Loucy (cell line): ENCODE results near the gene ABCF2.
A peak's percentile ranks its signal among the peaks of the same experiment; 100 is the strongest.

Experiments
- H2AFZ ChIP-seq: fragments of 200-600 bp; sonication (generic); 2 replicates; pipeline ENCODE4 v1.6.0; 2016; ENCODE audit warnings: antibody characterized with exemption, mild to moderate bottlenecking, low read length, moderate library complexity
- H3F3A ChIP-seq: fragments of 200-600 bp; 2 replicates; pipeline ENCODE4 v1.6.0; 2016; ENCODE audit warnings: antibody characterized with exemption, low read depth, mild to moderate bottlenecking
- H3K27me3 ChIP-seq: fragments of 200-600 bp; sonication (generic); 2 replicates; pipeline ENCODE4 v1.6.1; 2014; ENCODE audit warnings: low read length, mild to moderate bottlenecking; ENCODE audit not compliant: insufficient read depth, poor library complexity, severe bottlenecking
- H3K36me3 ChIP-seq: fragments of 200-600 bp; sonication (generic); 2 replicates; pipeline ENCODE4 v1.6.1; 2016; ENCODE audit warnings: low read length; ENCODE audit not compliant: insufficient read depth
- H3K4me1 ChIP-seq: fragments of 200-600 bp; sonication (generic); 2 replicates; pipeline ENCODE4 v1.5.1; 2014; ENCODE audit warnings: low read length, mild to moderate bottlenecking; ENCODE audit not compliant: insufficient read depth, poor library complexity, severe bottlenecking
- H3K4me2 ChIP-seq: fragments of 200-600 bp; sonication (generic); 2 replicates; pipeline ENCODE4 v1.6.0; 2014; ENCODE audit warnings: antibody characterized with exemption, low read length, low read depth, mild to moderate bottlenecking; ENCODE audit not compliant: poor library complexity, severe bottlenecking
- H3K4me3 ChIP-seq: fragments of 200-600 bp; sonication (generic); 2 replicates; pipeline ENCODE4 v1.5.1; 2014; ENCODE audit warnings: low read length, mild to moderate bottlenecking, mixed read lengths; ENCODE audit not compliant: poor library complexity, severe bottlenecking
- H3K79me2 ChIP-seq: fragments of 200-600 bp; sonication (generic); 2 replicates; pipeline ENCODE4 v1.6.1; 2014; ENCODE audit warnings: low read length; ENCODE audit not compliant: insufficient read depth
- H3K9ac ChIP-seq: fragments of 200-600 bp; sonication (generic); 2 replicates; pipeline ENCODE4 v1.6.0; 2014; ENCODE audit warnings: mild to moderate bottlenecking, low read depth, low read length, moderate library complexity; ENCODE audit not compliant: poor library complexity, severe bottlenecking
- H3K9me2 ChIP-seq: fragments of 200-600 bp; sonication (generic); replicated peaks from 2 replicates; pipeline ENCODE4 v1.6.1; 2016; ENCODE audit warnings: low read depth, low read length, mixed read lengths
- H3K9me3 ChIP-seq: fragments of 200-600 bp; sonication (generic); 2 replicates; pipeline ENCODE4 v1.6.1; 2014; ENCODE audit warnings: mild to moderate bottlenecking, antibody characterized with exemption, low read length, low read depth; ENCODE audit not compliant: insufficient read depth
- H4K20me1 ChIP-seq: fragments of 200-600 bp; sonication (generic); 2 replicates; pipeline ENCODE4 v1.6.0; 2014; ENCODE audit warnings: antibody characterized with exemption, low read length, mild to moderate bottlenecking; ENCODE audit not compliant: insufficient read depth, poor library complexity, severe bottlenecking
- CTCF ChIP-seq: fragments of 200-600 bp; sonication (generic); conservative IDR thresholded peaks from 2 replicates; pipeline ENCODE4 v1.5.1; 2014; ENCODE audit warnings: mild to moderate bottlenecking, antibody characterized with exemption, low read length
- EZH2phosphoT487 ChIP-seq: fragments of 200-600 bp; IDR thresholded peaks from 2 replicates; pipeline ENCODE4 v1.6.1; 2018; ENCODE audit warnings: antibody characterized with exemption, mild to moderate bottlenecking, moderate library complexity, borderline replicate concordance

ABCF2 gene

GRCh38 chr7:151251689-151252560 lies 24.9 kb upstream of the ABCF2 start:
- Histone ChIP-seq H4K20me1 (no peaks in the 10 kb centered on the region), H3K79me2 (no peaks in the 10 kb centered on the region), H3K4me3 (peak overlapping the region; percentile 60), H3K4me1 (peaks cover 11% of the 10 kb centered on the region), H3F3A (no peaks in the 10 kb centered on the region), H3K9me3 (no peaks in the 10 kb centered on the region), H3K4me2 (peak overlapping the region; percentile 68), H2AFZ (peak overlapping the region; percentile 86), H3K36me3 (no peaks in the 10 kb centered on the region), H3K9ac (peak overlapping the region; percentile 48), H3K9me2 (no peaks in the 10 kb centered on the region), H3K27me3 (no peaks in the 10 kb centered on the region)
- no peak for TF ChIP-seq EZH2phosphoT487
- TF ChIP-seq CTCF: no peak

GRCh38 chr7:151251328-151251688 lies 24.3 kb upstream of the ABCF2 start:
- Histone ChIP-seq H3K9me2 (no peaks in the 10 kb centered on the region), H2AFZ (peak overlapping the region; percentile 50), H3K9ac (peak overlapping the region; percentile 48), H3K9me3 (no peaks in the 10 kb centered on the region), H3F3A (no peaks in the 10 kb centered on the region), H3K36me3 (no peaks in the 10 kb centered on the region), H3K4me2 (peak overlapping the region; percentile 59), H3K4me3 (peak overlapping the region; percentile 60), H4K20me1 (no peaks in the 10 kb centered on the region), H3K27me3 (no peaks in the 10 kb centered on the region), H3K79me2 (no peaks in the 10 kb centered on the region), H3K4me1 (peaks cover 11% of the 10 kb centered on the region)
- TF ChIP-seq EZH2phosphoT487 (no peak), CTCF (no peak)

- Histone ChIP-seq H3K4me1 (peaks cover 11% of the 10 kb centered on the region), H3K4me3 (no peak overlapping the region), H3K9me2 (no peaks in the 10 kb centered on the region), H3K79me2 (no peaks in the 10 kb centered on the region), H3K36me3 (no peaks in the 10 kb centered on the region), H2AFZ (no peak overlapping the region), H3K4me2 (no peak overlapping the region), H3K27me3 (no peaks in the 10 kb centered on the region), H3K9ac (no peak overlapping the region), H3K9me3 (no peaks in the 10 kb centered on the region), H3F3A (no peaks in the 10 kb centered on the region), H4K20me1 (no peaks in the 10 kb centered on the region)
- TF ChIP-seq EZH2phosphoT487 (no peak), CTCF (no peak)
Observed at GRCh38 chr7:151250181-151251132, 23.5 kb upstream of the ABCF2 start.
